H1 (cell line): ENCODE data around the gene MIER2. TPM values are rescaled to one million over a fixed set of nuclear protein-coding genes. Genes with fewer than 3 reads are reported as not detected.

Experiments used
- E2F6 ChIP-seq: IDR thresholded peaks from 2 replicates; pipeline ENCODE4 v1.6.1; 2012; ENCODE audit warnings: inconsistent platforms
- EP300 ChIP-seq, 2 experiments: IDR thresholded peaks; 1 replicate in 1 of 2; 2 replicates in 1 of 2; pipeline ENCODE4 v1.6.1; 2011 to 2012; ENCODE audit warnings: low read depth in 2 of 2, low read length in 2 of 2, mild to moderate bottlenecking in 2 of 2, borderline replicate concordance in 1 of 2, inconsistent platforms in 1 of 2, moderate library complexity in 1 of 2
- polyA plus RNA-seq, 7 experiments: library from polyadenylated mRNA; depleted of rRNA in 3 of 7; stranded (reverse) in 5 of 7; unstranded in 2 of 7; fragments of >200 nt in 5 of 7; fragments of 200-250 nt in 2 of 7; gene quantifications; 1 replicate in 5 of 7; 2 replicates in 1 of 7; 4 replicates in 1 of 7; pipeline versions ENCODE4 v1.2.1 to v1.2.3, GENCODE V29; 2011 to 2013; ENCODE audit warnings: missing spikeins in 2 of 7, mixed read lengths in 2 of 7
- total RNA-seq: library from RNA; stranded (reverse); fragmentation: NEBNext Ultra II Directional; extraction: Animal tissue kit (Norgen Biotek cat#: 25700); gene quantifications from 2 replicates; pipeline ENCODE4 v1.2.1, GENCODE V29; 2021

Gene MIER2
- total and polyA plus RNA-seq, 2 of the 8 experiments (the other 6 are each of a cell fraction or from before 2014, with no cell fraction given) = 30.3 to 48.3 TPM

GRCh38 chr19:392375-392970 lies 47.9 kb upstream of the MIER2 start (continued):
- TF ChIP-seq E2F6 (no peak), EP300 (IDR thresholded peaks at IDR 0.05; ENCODE audit: borderline replicate concordance in 1 of 2, low read depth in 2 of 2, low read length in 2 of 2) (no peak)
- TF ChIP-seq, all 59 proteins: peak for 0
